SH-SY5Y (cell line): ENCODE measurements around the gene DNAH17.

Experiments used
- GATA2 ChIP-seq: IDR thresholded peaks from 2 replicates; pipeline ENCODE4 v1.6.1; 2011; ENCODE audit warnings: mild to moderate bottlenecking, low read depth, low read length
- GATA3 ChIP-seq: IDR thresholded peaks from 2 replicates; pipeline ENCODE4 v1.6.1; 2011; ENCODE audit warnings: low read depth, mild to moderate bottlenecking, low read length, moderate library complexity

DNAH17 gene

DNA sequence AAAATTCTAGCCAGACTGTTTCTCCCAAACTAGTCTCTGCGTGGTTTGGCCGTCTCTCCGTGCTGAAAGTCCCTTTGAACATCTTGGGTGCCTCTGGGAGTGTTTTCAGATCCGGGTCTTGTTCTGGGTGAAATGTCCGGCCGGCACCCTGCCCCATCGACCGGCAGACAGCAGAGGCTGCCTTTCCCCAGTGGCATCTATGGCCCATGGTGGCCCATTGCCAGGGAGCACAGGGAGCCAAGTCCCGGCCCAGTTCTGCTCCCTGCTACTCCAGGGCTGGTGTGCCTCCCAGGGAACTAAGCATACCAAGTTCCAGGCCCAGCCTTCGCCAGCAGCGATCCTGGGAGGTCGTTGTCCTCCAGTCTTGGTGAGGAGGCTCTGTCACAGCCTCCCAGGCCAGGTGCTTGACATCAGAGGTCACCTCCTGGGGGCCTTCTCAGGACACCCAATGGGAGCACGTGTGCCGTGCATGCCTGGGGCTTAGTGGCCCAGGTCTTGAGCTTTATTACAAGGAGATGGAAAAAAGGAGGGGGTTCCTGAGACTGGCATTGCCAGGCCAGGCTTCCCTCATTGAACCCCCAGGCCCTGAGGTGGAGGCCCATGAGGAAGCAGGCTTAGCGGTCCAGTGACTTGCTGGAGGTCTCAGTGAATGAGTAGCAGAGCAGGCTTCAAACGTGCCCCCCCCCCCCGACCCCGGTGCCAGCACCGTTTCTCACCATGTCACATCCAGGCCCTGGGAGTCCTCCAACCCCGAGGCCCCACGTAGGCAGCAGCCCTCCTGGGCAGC, 144.8 kb downstream of the DNAH17 start:
- TF ChIP-seq GATA2 = no peak
- no peak for TF ChIP-seq GATA3

DNA sequence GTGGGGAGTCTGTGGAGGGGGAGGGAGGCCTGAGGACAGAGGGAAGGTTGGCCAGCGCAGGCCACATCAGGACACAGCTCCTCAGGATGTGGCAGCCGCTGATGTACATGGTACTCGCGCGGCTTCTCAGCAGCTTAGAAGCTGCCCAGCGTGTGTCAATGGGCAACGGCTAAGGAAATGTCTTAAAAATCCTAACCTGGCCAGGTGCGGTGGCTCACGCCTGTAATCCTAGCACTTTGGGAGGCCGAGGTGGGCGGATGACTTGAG, 145.6 kb downstream of the DNAH17 start:
- TF ChIP-seq GATA3 (no peak), GATA2 (no peak)

DNA sequence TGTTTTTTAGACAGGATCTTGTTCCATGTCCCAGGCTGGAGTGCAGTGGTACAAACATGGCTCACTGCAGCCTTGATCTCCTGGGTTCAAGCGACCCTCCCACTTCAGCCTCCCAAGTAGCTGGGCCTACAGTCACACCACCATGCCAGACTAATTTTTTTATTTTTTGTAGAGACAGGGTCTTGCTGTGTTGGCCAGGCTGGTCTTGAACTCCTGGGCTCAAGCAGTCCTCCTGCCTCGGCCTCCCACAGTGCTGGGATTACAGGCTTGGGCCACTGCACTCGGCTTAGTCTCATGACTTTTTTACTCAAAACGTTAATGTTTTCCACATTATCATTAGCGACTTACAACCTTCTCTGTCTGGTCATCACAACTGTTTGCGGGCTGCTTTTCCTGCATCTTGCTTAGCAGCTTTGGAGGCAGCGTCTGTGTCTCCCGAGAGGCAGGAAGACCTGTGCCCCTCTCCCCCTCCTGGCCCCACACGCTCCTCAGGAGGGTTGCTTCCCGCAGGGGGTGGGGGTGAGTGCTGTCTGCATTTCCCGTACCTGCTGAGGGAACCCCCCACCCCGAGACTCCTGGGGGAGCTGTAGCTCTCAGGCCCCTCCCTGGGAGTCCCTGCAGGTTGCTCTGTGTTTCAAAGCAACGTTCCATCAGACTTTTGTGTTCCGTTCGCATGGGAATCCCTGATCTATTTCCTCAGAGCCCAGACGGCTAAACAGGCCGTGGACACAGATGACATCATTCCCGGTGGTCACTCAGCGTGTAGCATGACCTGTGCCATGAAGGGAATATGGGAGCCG, 146.1 kb downstream of the DNAH17 start:
- no peak for TF ChIP-seq GATA3
- TF ChIP-seq GATA2 = no peak

DNA sequence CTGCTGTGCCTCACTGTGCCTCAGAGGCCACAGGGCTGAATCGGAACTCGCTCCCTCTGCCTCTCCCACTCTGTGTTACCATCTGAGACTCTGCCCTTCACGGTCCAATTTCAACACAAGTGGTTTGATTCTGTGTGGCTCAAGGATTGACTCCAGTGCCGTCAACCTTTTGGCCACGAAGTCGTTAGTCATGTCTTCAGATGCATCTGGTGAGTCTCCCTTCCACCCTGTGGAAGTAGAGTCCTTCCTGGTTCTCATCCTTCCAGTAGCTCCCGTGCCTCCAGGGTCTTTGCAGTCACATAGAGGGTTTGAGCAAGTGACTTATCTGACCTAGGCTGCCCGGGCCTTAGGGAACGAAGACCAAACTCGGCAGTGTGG, 147.6 kb downstream of the DNAH17 start:
- no peak for TF ChIP-seq GATA3
- no peak for TF ChIP-seq GATA2

- TF ChIP-seq GATA3 (no peak), GATA2 (no peak)
Observed at GRCh38 chr17:78428836-78429617, 148.2 kb downstream of the DNAH17 start.

DNA sequence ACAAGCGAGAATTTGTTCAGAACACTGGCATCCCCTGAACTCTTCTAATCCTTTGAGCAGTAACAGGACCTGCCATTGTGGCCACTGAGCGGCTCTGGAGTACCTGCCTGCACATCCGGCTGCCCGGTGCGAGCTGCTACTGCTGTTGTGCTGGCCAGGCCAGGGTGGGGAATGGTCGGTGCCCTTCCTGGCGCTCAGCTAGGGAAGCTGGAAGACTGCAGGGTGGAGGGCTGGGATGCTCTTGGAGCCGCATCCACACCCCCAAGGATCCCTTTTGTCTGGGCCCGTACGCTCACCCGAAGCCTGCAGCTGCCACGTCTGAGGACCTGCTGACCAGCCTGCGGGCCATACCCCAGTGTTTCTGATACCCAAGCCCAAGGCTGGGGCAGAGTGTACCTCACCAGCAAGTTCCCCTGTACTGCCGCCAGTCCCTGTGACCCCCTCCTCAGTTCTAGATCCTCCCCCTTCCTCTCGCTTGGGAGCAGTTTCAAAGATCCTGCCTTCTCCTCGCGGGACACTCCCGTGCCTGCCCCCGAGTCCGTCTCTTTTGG, 149.1 kb downstream of the DNAH17 start:
- TF ChIP-seq GATA2 (no peak), GATA3 (no peak)

GRCh38 chr17:78427140-78427539, 150.1 kb downstream of the DNAH17 start:
- TF ChIP-seq GATA3 = no peak
- no peak for TF ChIP-seq GATA2

- TF ChIP-seq GATA3 (no peak), GATA2 (no peak)
Observed at GRCh38 chr17:78426293-78426879, 150.8 kb downstream of the DNAH17 start.

GRCh38 chr17:78425429-78425828, 151.8 kb downstream of the DNAH17 start:
- TF ChIP-seq GATA3 (no peak), GATA2 (no peak)

DNA sequence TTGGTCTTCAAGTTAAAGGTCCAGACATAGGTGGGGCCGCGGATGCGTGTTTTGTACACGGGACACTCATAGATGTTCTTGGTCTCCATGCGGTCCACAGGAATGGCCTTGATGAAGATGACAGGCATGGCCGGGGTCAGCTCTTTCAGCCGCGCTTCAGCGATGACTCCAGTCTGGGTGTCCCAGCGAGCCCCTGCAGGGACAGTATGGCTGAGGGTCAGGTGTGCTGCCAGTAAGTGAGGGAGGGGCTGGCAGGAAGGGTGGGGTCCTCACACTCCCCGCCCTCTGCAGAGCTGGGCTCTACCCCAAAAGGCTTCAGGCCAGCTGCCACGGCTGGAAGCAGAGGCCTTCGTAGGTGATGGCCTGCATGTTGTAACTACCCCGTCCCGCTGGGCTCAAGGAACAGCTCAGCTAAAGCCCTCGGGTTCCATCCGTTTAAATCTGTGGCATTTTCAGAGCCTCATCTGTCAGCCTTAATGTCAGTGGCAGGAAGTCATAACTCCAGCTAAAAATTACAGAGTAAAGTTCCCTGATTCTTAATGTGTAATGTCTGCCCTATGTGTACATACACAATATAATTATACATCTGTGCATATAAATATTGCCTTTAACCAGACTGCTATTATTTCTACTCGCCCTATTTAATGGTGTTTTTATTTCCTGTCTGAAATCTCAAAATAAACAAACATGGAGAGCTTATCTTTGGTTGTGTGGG, 153.1 kb downstream of the DNAH17 start:
- TF ChIP-seq GATA2 (no peak), GATA3 (no peak)

DNA sequence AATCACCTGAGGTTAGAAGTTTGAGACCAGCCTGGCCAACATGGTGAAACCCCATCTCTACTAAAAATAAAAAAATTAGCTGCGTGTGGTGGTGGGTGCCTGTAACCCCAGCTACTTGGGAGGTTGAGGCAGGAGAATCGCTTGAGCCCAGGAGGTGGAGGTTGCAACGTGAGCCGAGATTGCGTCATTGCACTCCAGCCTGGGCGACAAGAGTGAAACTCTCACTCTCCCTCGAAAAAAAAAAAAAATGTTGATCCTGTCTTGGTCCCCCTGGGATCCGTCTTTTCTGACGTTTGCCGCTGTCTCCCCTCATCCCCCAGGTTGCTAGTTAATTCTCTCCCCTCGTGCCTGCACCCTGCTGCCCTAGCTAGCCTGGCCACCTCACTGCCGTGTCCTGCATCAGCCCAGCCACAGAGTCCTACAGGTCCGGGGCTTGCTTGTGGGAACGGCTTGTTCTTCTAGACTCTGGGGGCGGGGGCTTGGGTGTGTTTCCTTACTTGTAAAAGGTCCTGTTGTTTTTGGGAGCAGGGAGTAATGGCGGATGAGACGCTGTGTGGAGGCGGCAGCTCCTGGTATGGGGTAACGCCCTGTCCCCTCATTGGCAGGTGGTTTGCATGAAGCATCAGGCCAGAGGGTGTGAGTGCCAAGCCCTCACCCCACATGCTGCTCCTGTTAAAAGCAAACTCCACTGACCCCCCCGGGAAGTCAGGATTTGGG, 154.2 kb downstream of the DNAH17 start:
- TF ChIP-seq GATA2 = no peak
- TF ChIP-seq GATA3 = no peak

DNA sequence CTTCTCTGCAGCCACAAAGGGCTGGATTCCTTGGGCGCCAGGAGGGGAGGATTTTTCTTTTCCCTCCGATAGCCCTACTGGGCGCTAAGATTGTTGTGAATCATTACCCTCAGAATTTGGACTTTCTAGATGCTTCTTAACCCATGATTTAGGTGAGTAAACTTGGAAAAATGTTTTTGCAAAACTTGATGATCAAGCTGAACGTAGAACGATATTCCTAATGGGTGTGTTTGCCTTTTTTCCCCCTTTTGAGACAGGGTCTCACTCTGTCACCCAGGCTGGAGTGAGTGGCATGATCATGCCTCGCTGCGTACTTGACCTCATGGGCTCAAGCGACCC, 155.0 kb downstream of the DNAH17 start:
- TF ChIP-seq GATA3 = no peak
- TF ChIP-seq GATA2 = no peak

DNA sequence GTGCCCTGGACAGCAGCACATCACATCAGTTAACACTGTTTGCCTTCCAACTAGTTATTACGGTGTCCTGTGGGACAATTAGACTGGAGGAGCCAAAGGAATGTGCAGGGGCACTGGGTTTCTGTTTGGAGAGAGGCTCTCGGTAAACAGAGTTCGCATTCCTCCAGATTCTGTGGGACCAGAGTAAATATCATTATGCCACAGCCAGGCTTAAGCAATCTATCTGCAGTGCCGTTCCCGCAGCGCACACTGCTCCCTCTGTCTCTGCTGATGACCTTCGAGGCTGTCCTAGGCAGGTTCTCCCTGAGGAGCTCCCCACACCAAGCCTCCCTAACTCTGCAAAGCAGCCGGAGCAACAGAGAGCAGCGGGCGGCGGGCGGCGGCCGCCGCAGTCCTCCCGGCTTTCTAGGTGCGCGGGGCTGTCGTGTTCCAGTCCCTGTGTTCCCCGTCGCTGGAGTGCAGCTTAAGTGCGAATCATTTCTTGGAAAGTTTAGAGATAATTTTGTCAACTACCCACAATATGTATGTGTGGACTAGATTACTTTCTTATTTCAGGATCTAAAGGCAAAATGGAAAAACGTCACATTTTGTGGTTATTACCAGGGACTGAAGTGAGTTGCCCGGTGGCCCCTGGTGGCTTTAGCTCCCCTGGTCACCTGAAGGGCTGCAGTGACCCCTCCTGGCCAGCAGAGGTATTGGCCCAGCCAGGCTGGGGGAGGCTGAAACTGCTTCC, 155.5 kb downstream of the DNAH17 start:
- TF ChIP-seq GATA2 = no peak
- TF ChIP-seq GATA3 = no peak
